NB4 (cell line): ENCODE results near the gene FUBP3.
"Not testable (repeated sequence)": the region's sequence is repeated elsewhere in the genome, so short reads cannot be mapped to it uniquely, and the experiment has no call there.

ENCODE experiments used
- DNase-seq: peaks from one replicate; pipeline ENCODE4 v3.0.0; 2010; ENCODE audit warnings: low read depth
- H3K4me3 ChIP-seq: one replicate; pipeline ENCODE4 v1.5.1; 2011; ENCODE audit warnings: mild to moderate bottlenecking, low read depth, low read length, moderate library complexity
- CTCF ChIP-seq: IDR thresholded peaks from one replicate; pipeline ENCODE4 v1.5.1; 2012; ENCODE audit warnings: low read depth, low read length
- MAX ChIP-seq: IDR thresholded peaks from 2 replicates; pipeline ENCODE4 v1.6.1; 2011; ENCODE audit warnings: low read depth, low read length
- MYC ChIP-seq: IDR thresholded peaks from 2 replicates; pipeline ENCODE4 v1.6.1; 2011; ENCODE audit warnings: low read depth, low read length
- POLR2A ChIP-seq: IDR thresholded peaks from 2 replicates; pipeline ENCODE4 v1.6.1; 2011; ENCODE audit warnings: mild to moderate bottlenecking; ENCODE audit not compliant: insufficient read length; ENCODE audit errors: extremely low read depth

FUBP3 gene

GRCh38 chr9:130682421-130683121 lies 103.2 kb downstream of the FUBP3 start:
- peak overlapping the region; percentile 51 for H3K4me3 ChIP-seq
- peak; percentile 41; the same call in 1 of the 2 replicates for TF ChIP-seq MAX
- no peak for TF ChIP-seq POLR2A
- peak; percentile 70 for TF ChIP-seq CTCF
- peak; percentile 50; the same call in 1 of the 2 replicates for TF ChIP-seq MYC
- DNase-seq: peak; percentile 82

- no peak overlapping the region for H3K4me3 ChIP-seq
- no peak for DNase-seq
- TF ChIP-seq MYC (no peak), CTCF (no peak), POLR2A (no peak), MAX (no peak)
Observed at GRCh38 chr9:130685104-130685503, 105.7 kb downstream of the FUBP3 start.

GRCh38 chr9:130685945-130686344 lies 106.6 kb downstream of the FUBP3 start:
- DNase-seq, H3K4me3 ChIP-seq: not testable (repeated sequence)

DNA sequence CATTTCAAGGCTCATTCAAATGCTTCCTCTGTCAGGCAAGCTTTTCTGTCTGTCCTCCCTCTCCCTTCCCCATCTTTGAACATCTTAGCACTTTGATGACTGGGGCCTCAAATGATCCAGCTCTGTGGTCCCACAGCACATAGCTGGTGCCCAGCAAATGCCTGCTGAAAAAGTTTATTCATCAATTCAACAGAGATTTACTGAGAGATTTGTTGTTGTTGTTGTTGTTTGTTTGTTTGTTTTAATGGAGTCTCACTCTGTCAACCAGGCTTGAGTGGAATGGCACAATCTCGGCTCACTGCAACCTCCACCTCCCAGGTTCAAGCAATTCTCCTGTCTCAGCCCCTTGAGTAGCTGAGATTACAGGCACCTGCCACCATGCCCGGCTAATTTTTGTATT lies 108.2 kb downstream of the FUBP3 start:
- H3K4me3 ChIP-seq: no peak overlapping the region
- DNase-seq: no peak
- no peak for TF ChIP-seq MYC
